IgD-negative memory B cell (primary cell): ENCODE results near the gene CAMK2N1. TPM values are rescaled to one million over a fixed set of nuclear protein-coding genes. Genes with fewer than 3 reads are reported as not detected.
"Not testable (repeated sequence)": the region's sequence is repeated elsewhere in the genome, so short reads cannot be mapped to it uniquely, and the experiment has no call there.

Experiments
- H3K27ac Mint-ChIP-seq, 3 donors: one replicate each; pipeline ENCODE4 v1.8.0; 2020 to 2022; ENCODE audit warnings: mild to moderate bottlenecking in 3 of 3, mixed read lengths in 3 of 3, moderate library complexity in 1 of 3
- H3K27me3 Mint-ChIP-seq: one replicate; pipeline ENCODE4 v1.8.0; 2021; ENCODE audit warnings: mixed read lengths
- H3K36me3 Mint-ChIP-seq: one replicate; pipeline ENCODE4 v1.8.0; 2020; ENCODE audit warnings: mild to moderate bottlenecking, mixed read lengths
- H3K4me1 Mint-ChIP-seq, 3 donors: one replicate each; pipeline ENCODE4 v1.8.0; 2020 to 2022; ENCODE audit warnings: mixed read lengths in 3 of 3, mild to moderate bottlenecking in 1 of 3
- H3K4me3 Mint-ChIP-seq, 4 donors: one replicate each; pipeline ENCODE4 v1.8.0; 2020 to 2022; ENCODE audit warnings: mild to moderate bottlenecking in 4 of 4, mixed read lengths in 4 of 4, moderate library complexity in 3 of 4
- H3K9me3 Mint-ChIP-seq, 3 donors: one replicate each; pipeline ENCODE4 v1.8.0; 2020 to 2021; ENCODE audit warnings: mixed read lengths in 3 of 3, mild to moderate bottlenecking in 1 of 3
- polyA plus RNA-seq: library from polyadenylated mRNA; unstranded; fragments of 300-500 nt; fragmentation: Illumina TruSeq; gene quantifications from one replicate; pipeline ENCODE4 v1.2.3, GENCODE V29; 2021

The CAMK2N1 gene
- polyA plus RNA-seq, 1 donor from 2014 or later: 1.6 TPM

- no peak overlapping the region for H3K27ac Mint-ChIP-seq
- peak overlapping the region in 1 of 4 donors; percentile 66 for H3K4me3 Mint-ChIP-seq
- no peaks in the 10 kb centered on the region for H3K27me3 Mint-ChIP-seq
- H3K9me3 Mint-ChIP-seq: no peaks in the 10 kb centered on the region
- no peaks in the 10 kb centered on the region for H3K36me3 Mint-ChIP-seq
- peaks cover 6 to 16% (median 10%) of the 10 kb centered on the region in 3 donors for H3K4me1 Mint-ChIP-seq
These were observed 19.5 kb upstream of the CAMK2N1 start for GRCh38 chr1:20505488-20505887.

- Mint-ChIP-seq H3K27me3 (no peaks in the 10 kb centered on the region), H3K27ac (peak overlapping the region in 1 of 3 donors; percentile 67), H3K9me3 (no peaks in the 10 kb centered on the region), H3K36me3 (no peaks in the 10 kb centered on the region), H3K4me1 (peaks cover 2 to 8% (median 5%) of the 10 kb centered on the region in 3 donors), H3K4me3 (no peak overlapping the region)
These were observed 14.7 kb upstream of the CAMK2N1 start for GRCh38 chr1:20500716-20501115.

- H3K36me3 Mint-ChIP-seq: no peaks in the 10 kb centered on the region
- H3K4me1 Mint-ChIP-seq: peaks cover under 1 to 5% (median 2%) of the 10 kb centered on the region in 3 donors
- H3K27me3 Mint-ChIP-seq: no peaks in the 10 kb centered on the region
- no peak overlapping the region for H3K27ac Mint-ChIP-seq
- no peak overlapping the region for H3K4me3 Mint-ChIP-seq
- no peaks in the 10 kb centered on the region for H3K9me3 Mint-ChIP-seq
These were observed 13.7 kb upstream of the CAMK2N1 start for GRCh38 chr1:20499718-20500117.

GRCh38 chr1:20499105-20499504 is 13.1 kb upstream of the CAMK2N1 start:
- Mint-ChIP-seq H3K4me3 (no peak overlapping the region), H3K36me3 (no peaks in the 10 kb centered on the region)

GRCh38 chr1:20498116-20498515 is 12.1 kb upstream of the CAMK2N1 start:
- Mint-ChIP-seq H3K9me3 (no peaks in the 10 kb centered on the region), H3K27ac (no peak overlapping the region), H3K27me3 (no peaks in the 10 kb centered on the region), H3K4me3 (no peak overlapping the region), H3K36me3 (no peaks in the 10 kb centered on the region), H3K4me1 (peaks cover 0 to 3% (median 2%) of the 10 kb centered on the region in 3 donors)

More at GRCh38 chr1:20499105-20499504, 13.1 kb upstream of the CAMK2N1 start:
- Mint-ChIP-seq H3K27ac (no peak overlapping the region), H3K4me1 (peaks cover 0 to 1% (median 0%) of the 10 kb centered on the region in 3 donors), H3K9me3 (no peaks in the 10 kb centered on the region), H3K27me3 (no peaks in the 10 kb centered on the region)

- Mint-ChIP-seq H3K4me3 (no peak overlapping the region), H3K27ac (peak overlapping the region in 1 of 3 donors; percentile 33), H3K4me1 (peaks cover 0 to 6% (median 5%) of the 10 kb centered on the region in 3 donors), H3K9me3 (no peaks in the 10 kb centered on the region), H3K27me3 (no peaks in the 10 kb centered on the region), H3K36me3 (no peaks in the 10 kb centered on the region)
These were observed 11.5 kb upstream of the CAMK2N1 start for GRCh38 chr1:20497506-20497905.

GRCh38 chr1:20496725-20497383 is 10.8 kb upstream of the CAMK2N1 start:
- H3K4me3 Mint-ChIP-seq, H3K4me1 Mint-ChIP-seq, H3K27ac Mint-ChIP-seq, H3K9me3 Mint-ChIP-seq, H3K36me3 Mint-ChIP-seq, H3K27me3 Mint-ChIP-seq: not testable (repeated sequence)

GRCh38 chr1:20496241-20496661 is 10.2 kb upstream of the CAMK2N1 start:
- Mint-ChIP-seq H3K4me1 (peaks cover 0 to 6% (median 5%) of the 10 kb centered on the region in 3 donors), H3K4me3 (peak overlapping the region in 1 of 4 donors; percentile 63), H3K27ac (no peak overlapping the region), H3K36me3 (no peaks in the 10 kb centered on the region), H3K9me3 (no peaks in the 10 kb centered on the region), H3K27me3 (no peaks in the 10 kb centered on the region)

- H3K4me1 Mint-ChIP-seq: peaks cover 0 to 6% (median 5%) of the 10 kb centered on the region in 3 donors
- no peak overlapping the region for H3K27ac Mint-ChIP-seq
- no peak overlapping the region for H3K4me3 Mint-ChIP-seq
- H3K9me3 Mint-ChIP-seq: no peaks in the 10 kb centered on the region
- H3K36me3 Mint-ChIP-seq: no peaks in the 10 kb centered on the region
- H3K27me3 Mint-ChIP-seq: no peaks in the 10 kb centered on the region
These were observed 9.7 kb upstream of the CAMK2N1 start for GRCh38 chr1:20495661-20496060.

GRCh38 chr1:20494609-20495311 is 8.8 kb upstream of the CAMK2N1 start:
- Mint-ChIP-seq H3K9me3 (no peaks in the 10 kb centered on the region), H3K27ac (no peak overlapping the region), H3K4me3 (no peak overlapping the region), H3K4me1 (peaks cover 0 to 6% (median 5%) of the 10 kb centered on the region in 3 donors), H3K36me3 (no peaks in the 10 kb centered on the region), H3K27me3 (no peaks in the 10 kb centered on the region)

GRCh38 chr1:20493839-20494608 is 8.0 kb upstream of the CAMK2N1 start:
- Mint-ChIP-seq H3K9me3 (no peaks in the 10 kb centered on the region), H3K27me3 (peaks cover 7% of the 10 kb centered on the region)

GRCh38 chr1:20493309-20493708 is 7.3 kb upstream of the CAMK2N1 start:
- Mint-ChIP-seq H3K36me3 (no peaks in the 10 kb centered on the region), H3K27ac (peak overlapping the region in 1 of 3 donors; percentile 26), H3K4me1 (peaks cover 0 to 6% (median 5%) of the 10 kb centered on the region in 3 donors), H3K9me3 (no peaks in the 10 kb centered on the region), H3K27me3 (peaks cover 13% of the 10 kb centered on the region), H3K4me3 (no peak overlapping the region)

More at GRCh38 chr1:20493839-20494608, 8.0 kb upstream of the CAMK2N1 start:
- Mint-ChIP-seq H3K4me1 (peaks cover 0 to 6% (median 5%) of the 10 kb centered on the region in 3 donors), H3K36me3 (no peaks in the 10 kb centered on the region), H3K27ac (no peak overlapping the region), H3K4me3 (no peak overlapping the region)

GRCh38 chr1:20492751-20493150 is 6.7 kb upstream of the CAMK2N1 start:
- H3K27me3 Mint-ChIP-seq: peaks cover 14% of the 10 kb centered on the region
- H3K9me3 Mint-ChIP-seq: no peaks in the 10 kb centered on the region
- no peaks in the 10 kb centered on the region for H3K36me3 Mint-ChIP-seq
- peaks cover 0 to 6% (median 5%) of the 10 kb centered on the region in 3 donors for H3K4me1 Mint-ChIP-seq
- H3K4me3 Mint-ChIP-seq: no peak overlapping the region
- peak overlapping the region in 1 of 3 donors; percentile 26 for H3K27ac Mint-ChIP-seq

- H3K27ac Mint-ChIP-seq: no peak overlapping the region
- H3K36me3 Mint-ChIP-seq: no peaks in the 10 kb centered on the region
- peaks cover 22% of the 10 kb centered on the region for H3K27me3 Mint-ChIP-seq
- H3K4me3 Mint-ChIP-seq: no peak overlapping the region
- H3K9me3 Mint-ChIP-seq: no peaks in the 10 kb centered on the region
- peaks cover 0 to 6% (median 5%) of the 10 kb centered on the region in 3 donors for H3K4me1 Mint-ChIP-seq
These were observed 5.9 kb upstream of the CAMK2N1 start for GRCh38 chr1:20491866-20492265.

- Mint-ChIP-seq H3K9me3 (no peaks in the 10 kb centered on the region), H3K4me1 (peaks cover 0 to 6% (median 5%) of the 10 kb centered on the region in 3 donors), H3K36me3 (no peaks in the 10 kb centered on the region), H3K27me3 (peaks cover 22% of the 10 kb centered on the region), H3K4me3 (no peak overlapping the region), H3K27ac (no peak overlapping the region)
These were observed 5.2 kb upstream of the CAMK2N1 start for GRCh38 chr1:20491178-20491577.
